ENCODE measurements around the gene TAX1BP3. TPM values are rescaled to one million over a fixed set of nuclear protein-coding genes. Genes with fewer than 3 reads are reported as not detected.

The TAX1BP3 gene
- total RNA-seq, 1 donor: 164 TPM

DNA sequence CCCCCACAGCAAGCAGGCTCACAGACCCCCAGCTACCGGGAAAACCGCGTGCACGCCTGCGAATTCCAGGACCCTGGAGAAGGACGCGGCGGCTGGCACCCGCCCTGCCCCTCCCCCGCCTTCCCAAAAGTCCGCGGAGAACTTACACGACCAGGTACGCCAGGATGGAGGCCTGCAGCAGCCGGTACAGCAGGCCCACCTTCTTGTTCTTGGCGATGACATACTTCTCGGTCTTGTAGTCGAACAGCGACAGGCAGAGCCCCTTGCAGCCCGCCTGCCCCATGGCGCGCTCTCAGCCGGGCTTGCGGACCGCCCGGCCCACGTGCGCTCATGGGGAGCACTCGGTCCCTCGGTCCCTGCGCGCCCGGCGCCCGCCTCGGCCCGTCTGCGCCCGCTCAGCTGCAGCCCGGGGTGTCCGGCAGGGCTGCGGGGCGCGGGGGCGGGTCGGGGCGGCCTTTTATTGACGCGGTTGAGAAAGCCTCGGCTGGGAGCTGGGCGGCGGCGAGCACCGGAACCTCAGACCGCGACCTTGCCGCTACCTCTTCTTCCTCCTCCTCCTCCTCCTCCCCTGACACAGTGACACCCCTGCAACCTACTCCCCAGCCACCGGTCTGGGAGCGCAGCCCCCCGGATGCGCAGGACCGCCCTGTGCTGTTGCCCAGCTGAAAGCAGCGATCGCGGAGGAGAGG is 27.5 kb upstream of the TAX1BP3 start, which contains the start of gene P2RX5:
P2RX5 (minus strand) TSS at position 433 of the 689 bp plus-strand sequence; CDS start at position 283, 150 bp downstream.
- TF ChIP-seq, protein P1, sequence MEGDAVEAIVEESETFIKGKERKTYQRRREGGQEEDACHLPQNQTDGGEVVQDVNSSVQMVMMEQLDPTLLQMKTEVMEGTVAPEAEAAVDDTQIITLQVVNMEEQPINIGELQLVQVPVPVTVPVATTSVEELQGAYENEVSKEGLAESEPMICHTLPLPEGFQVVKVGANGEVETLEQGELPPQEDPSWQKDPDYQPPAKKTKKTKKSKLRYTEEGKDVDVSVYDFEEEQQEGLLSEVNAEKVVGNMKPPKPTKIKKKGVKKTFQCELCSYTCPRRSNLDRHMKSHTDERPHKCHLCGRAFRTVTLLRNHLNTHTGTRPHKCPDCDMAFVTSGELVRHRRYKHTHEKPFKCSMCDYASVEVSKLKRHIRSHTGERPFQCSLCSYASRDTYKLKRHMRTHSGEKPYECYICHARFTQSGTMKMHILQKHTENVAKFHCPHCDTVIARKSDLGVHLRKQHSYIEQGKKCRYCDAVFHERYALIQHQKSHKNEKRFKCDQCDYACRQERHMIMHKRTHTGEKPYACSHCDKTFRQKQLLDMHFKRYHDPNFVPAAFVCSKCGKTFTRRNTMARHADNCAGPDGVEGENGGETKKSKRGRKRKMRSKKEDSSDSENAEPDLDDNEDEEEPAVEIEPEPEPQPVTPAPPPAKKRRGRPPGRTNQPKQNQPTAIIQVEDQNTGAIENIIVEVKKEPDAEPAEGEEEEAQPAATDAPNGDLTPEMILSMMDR (IDR thresholded peaks at IDR 0.05; ENCODE audit: extremely low read depth, low read depth, low read length): no peak
- no peaks in the 10 kb centered on the region for H3K36me3 ChIP-seq (ENCODE audit: insufficient read depth, low read length)
- no peak within 1 kb of the TSS for H3K27ac ChIP-seq (ENCODE audit: low read depth, low read length)
- DNase-seq (ENCODE audit: insufficient read length, low spot score, missing footprints): peak; percentile 86
- peak within 1 kb of the TSS; percentile 90 for H3K4me2 ChIP-seq (ENCODE audit: insufficient read depth, low read length)
- peak within 1 kb of the TSS; percentile 80 for H2AFZ ChIP-seq (ENCODE audit: low read length)
- peaks cover 12% of the 10 kb centered on the region for H3K4me1 ChIP-seq (ENCODE audit: insufficient read depth, low read length)
- peaks cover 3% of the 10 kb centered on the region for H3K27me3 ChIP-seq (ENCODE audit: insufficient read depth, low read length)
- H3K9me3 ChIP-seq (ENCODE audit: low read depth, low read length): peaks cover 4% of the 10 kb centered on the region
- H3K4me3 ChIP-seq (ENCODE audit: insufficient read depth, low read length): peak within 1 kb of the TSS; percentile 75
- no peaks in the 10 kb centered on the region for H4K20me1 ChIP-seq (ENCODE audit: insufficient read depth, low read length)
- no peaks in the 10 kb centered on the region for H3K79me2 ChIP-seq (ENCODE audit: insufficient read depth, low read length)

- H3K27me3 ChIP-seq (ENCODE audit: insufficient read depth, low read length): peaks cover 3% of the 10 kb centered on the region
- DNase-seq (ENCODE audit: insufficient read length, low spot score, missing footprints): peak; percentile 89
- H3K36me3 ChIP-seq (ENCODE audit: insufficient read depth, low read length): no peaks in the 10 kb centered on the region
- no peaks in the 10 kb centered on the region for H3K79me2 ChIP-seq (ENCODE audit: insufficient read depth, low read length)
- peaks cover 12% of the 10 kb centered on the region for H3K4me1 ChIP-seq (ENCODE audit: insufficient read depth, low read length)
- H3K27ac ChIP-seq (ENCODE audit: low read depth, low read length): no peak overlapping the region
- peak overlapping the region; percentile 90 for H3K4me2 ChIP-seq (ENCODE audit: insufficient read depth, low read length)
- TF ChIP-seq, protein P1 (IDR thresholded peaks at IDR 0.05; ENCODE audit: extremely low read depth, low read depth, low read length): no peak
- peak overlapping the region; percentile 80 for H2AFZ ChIP-seq (ENCODE audit: low read length)
- H3K9me3 ChIP-seq (ENCODE audit: low read depth, low read length): peaks cover 4% of the 10 kb centered on the region
- H3K4me3 ChIP-seq (ENCODE audit: insufficient read depth, low read length): peak overlapping the region; percentile 75
- no peaks in the 10 kb centered on the region for H4K20me1 ChIP-seq (ENCODE audit: insufficient read depth, low read length)
These were observed 26.8 kb upstream of the TAX1BP3 start for GRCh38 chr17:3695129-3695722.

DNA sequence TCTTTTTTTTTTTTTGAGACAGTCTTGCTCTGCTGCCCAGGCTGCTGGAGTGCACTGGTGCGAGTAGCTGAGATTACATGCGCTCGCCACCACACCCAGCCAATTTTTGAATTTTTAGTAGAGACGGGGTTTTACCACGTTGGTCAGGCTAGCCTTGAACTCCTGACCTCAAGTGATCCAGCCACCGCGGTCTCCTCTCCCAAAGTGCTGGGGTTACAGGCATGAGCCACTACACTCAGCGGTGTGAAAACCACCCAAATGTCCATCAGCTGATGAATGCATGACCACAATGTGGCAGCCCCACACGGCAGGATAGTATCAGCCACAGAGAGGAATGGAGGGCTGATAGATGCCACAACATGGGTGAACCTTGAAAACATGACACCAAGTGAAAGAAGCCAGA is 25.5 kb upstream of the TAX1BP3 start:
- TF ChIP-seq, protein P1 (IDR thresholded peaks at IDR 0.05; ENCODE audit: extremely low read depth, low read depth, low read length): no peak
- H4K20me1 ChIP-seq (ENCODE audit: insufficient read depth, low read length): no peaks in the 10 kb centered on the region
- no peak overlapping the region for H2AFZ ChIP-seq (ENCODE audit: low read length)

GRCh38 chr17:3693141-3693540 is 24.8 kb upstream of the TAX1BP3 start:
- H3K9me3 ChIP-seq (ENCODE audit: low read depth, low read length): peaks cover 1% of the 10 kb centered on the region
- no peak overlapping the region for H3K27ac ChIP-seq (ENCODE audit: low read depth, low read length)
- H3K4me2 ChIP-seq (ENCODE audit: insufficient read depth, low read length): no peak overlapping the region
- no peaks in the 10 kb centered on the region for H4K20me1 ChIP-seq (ENCODE audit: insufficient read depth, low read length)
- H3K4me1 ChIP-seq (ENCODE audit: insufficient read depth, low read length): peaks cover 12% of the 10 kb centered on the region
- H3K4me3 ChIP-seq (ENCODE audit: insufficient read depth, low read length): no peak overlapping the region
- H3K36me3 ChIP-seq (ENCODE audit: insufficient read depth, low read length): no peaks in the 10 kb centered on the region
- peaks cover 3% of the 10 kb centered on the region for H3K27me3 ChIP-seq (ENCODE audit: insufficient read depth, low read length)
- H2AFZ ChIP-seq (ENCODE audit: low read length): no peak overlapping the region
- H3K79me2 ChIP-seq (ENCODE audit: insufficient read depth, low read length): no peaks in the 10 kb centered on the region
- DNase-seq (ENCODE audit: insufficient read length, low spot score, missing footprints): no peak
- TF ChIP-seq, protein P1 (IDR thresholded peaks at IDR 0.05; ENCODE audit: extremely low read depth, low read depth, low read length): no peak

More for the DNA sequence above, 25.5 kb upstream of the TAX1BP3 start:
- no peak overlapping the region for H3K27ac ChIP-seq (ENCODE audit: low read depth, low read length)
- peaks cover 3% of the 10 kb centered on the region for H3K27me3 ChIP-seq (ENCODE audit: insufficient read depth, low read length)
- peaks cover 4% of the 10 kb centered on the region for H3K9me3 ChIP-seq (ENCODE audit: low read depth, low read length)
- no peak for DNase-seq (ENCODE audit: insufficient read length, low spot score, missing footprints)
- H3K79me2 ChIP-seq (ENCODE audit: insufficient read depth, low read length): no peaks in the 10 kb centered on the region
- H3K4me2 ChIP-seq (ENCODE audit: insufficient read depth, low read length): no peak overlapping the region
- no peaks in the 10 kb centered on the region for H3K36me3 ChIP-seq (ENCODE audit: insufficient read depth, low read length)
- H3K4me3 ChIP-seq (ENCODE audit: insufficient read depth, low read length): no peak overlapping the region
- peaks cover 12% of the 10 kb centered on the region for H3K4me1 ChIP-seq (ENCODE audit: insufficient read depth, low read length)

Measured in osteoblast (primary cell).